ENCODE data around the gene GRIN2C.

- TF ChIP-seq CTCF (IDR thresholded peaks at IDR 0.05; ENCODE audit: insufficient read depth, low read depth, low read length) (no peak), EZH2 (IDR thresholded peaks at IDR 0.05; ENCODE audit: insufficient read depth, low read length) (no peak)
Measured at GRCh38 chr17:74898376-74898946, 38.8 kb upstream of the GRIN2C start.
